ENCODE results near the gene ADAMTS7. TPM values are rescaled to one million over a fixed set of nuclear protein-coding genes. Genes with fewer than 3 reads are reported as not detected.
"Not testable (repeated sequence)": the region's sequence is repeated elsewhere in the genome, so short reads cannot be mapped to it uniquely, and the experiment has no call there.

The ADAMTS7 gene
- polyA plus RNA-seq, 1 donor from 2014 or later = 31.5 TPM

DNA sequence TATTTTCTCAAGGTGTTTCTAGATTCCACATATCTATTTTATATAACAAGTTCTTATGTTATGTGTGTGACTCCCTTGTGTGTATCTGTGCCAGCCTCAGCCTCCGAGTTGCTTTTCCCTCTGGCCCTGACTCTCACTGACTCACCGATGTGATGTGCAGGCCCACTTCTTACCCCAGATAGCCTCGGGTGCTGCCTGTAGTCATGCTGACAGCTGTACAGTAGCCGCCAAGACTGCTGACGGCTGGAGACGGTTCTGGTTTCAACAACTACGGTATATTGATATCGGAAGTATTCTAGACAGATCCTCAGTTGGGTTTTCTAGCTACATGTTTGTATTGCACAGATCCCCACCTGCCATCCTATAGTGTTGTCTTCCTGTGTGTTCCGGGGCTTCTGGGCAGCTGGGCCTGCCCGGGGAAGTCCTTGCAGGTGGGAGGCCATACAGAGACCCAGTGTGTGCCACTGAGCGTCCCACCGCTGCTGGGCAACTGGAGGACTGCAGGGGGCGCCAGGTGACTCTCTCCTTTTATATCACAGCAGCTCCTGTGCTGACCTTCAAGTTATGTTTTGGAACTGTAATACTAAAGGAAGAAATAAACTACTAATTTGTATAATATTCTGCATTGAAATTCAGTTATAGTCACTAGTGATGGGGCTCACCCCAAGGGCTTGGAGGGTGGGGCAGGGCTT, 55.2 kb downstream of the ADAMTS7 start:
- not testable (repeated sequence) for H3K27ac ChIP-seq (ENCODE audit: low read length); H4K20me1 ChIP-seq (ENCODE audit: insufficient read depth); H3F3A ChIP-seq (ENCODE audit: insufficient read depth, low read length, poor library complexity, severe bottlenecking); H3K27me3 ChIP-seq (ENCODE audit: insufficient read depth, low read depth, low read length); H3K9ac ChIP-seq (ENCODE audit: low read length); H3K36me3 ChIP-seq (ENCODE audit: insufficient read depth, low read length); H3K4me2 ChIP-seq (ENCODE audit: low read length); H3K9me3 ChIP-seq (ENCODE audit: low read length); H3K79me2 ChIP-seq (replicated peaks; ENCODE audit: insufficient read depth, low read length); H2AFZ ChIP-seq (ENCODE audit: low read depth, low read length); H3K9me2 ChIP-seq (ENCODE audit: insufficient read depth, low read length); H3K4me3 ChIP-seq (ENCODE audit: low read length)
- TF ChIP-seq, protein P1, sequence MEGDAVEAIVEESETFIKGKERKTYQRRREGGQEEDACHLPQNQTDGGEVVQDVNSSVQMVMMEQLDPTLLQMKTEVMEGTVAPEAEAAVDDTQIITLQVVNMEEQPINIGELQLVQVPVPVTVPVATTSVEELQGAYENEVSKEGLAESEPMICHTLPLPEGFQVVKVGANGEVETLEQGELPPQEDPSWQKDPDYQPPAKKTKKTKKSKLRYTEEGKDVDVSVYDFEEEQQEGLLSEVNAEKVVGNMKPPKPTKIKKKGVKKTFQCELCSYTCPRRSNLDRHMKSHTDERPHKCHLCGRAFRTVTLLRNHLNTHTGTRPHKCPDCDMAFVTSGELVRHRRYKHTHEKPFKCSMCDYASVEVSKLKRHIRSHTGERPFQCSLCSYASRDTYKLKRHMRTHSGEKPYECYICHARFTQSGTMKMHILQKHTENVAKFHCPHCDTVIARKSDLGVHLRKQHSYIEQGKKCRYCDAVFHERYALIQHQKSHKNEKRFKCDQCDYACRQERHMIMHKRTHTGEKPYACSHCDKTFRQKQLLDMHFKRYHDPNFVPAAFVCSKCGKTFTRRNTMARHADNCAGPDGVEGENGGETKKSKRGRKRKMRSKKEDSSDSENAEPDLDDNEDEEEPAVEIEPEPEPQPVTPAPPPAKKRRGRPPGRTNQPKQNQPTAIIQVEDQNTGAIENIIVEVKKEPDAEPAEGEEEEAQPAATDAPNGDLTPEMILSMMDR (IDR thresholded peaks at IDR 0.05; ENCODE audit: poor library complexity, severe bottlenecking) = peak; percentile 35

GRCh38 chr15:78754637-78755280, 56.5 kb downstream of the ADAMTS7 start:
- H3K27ac ChIP-seq (ENCODE audit: low read length); H3K4me2 ChIP-seq (ENCODE audit: low read length); H3K9me2 ChIP-seq (ENCODE audit: insufficient read depth, low read length); H3K9me3 ChIP-seq (ENCODE audit: low read length); H3K4me3 ChIP-seq (ENCODE audit: low read length); H3K27me3 ChIP-seq (ENCODE audit: insufficient read depth, low read depth, low read length); H3F3A ChIP-seq (ENCODE audit: insufficient read depth, low read length, poor library complexity, severe bottlenecking); H3K9ac ChIP-seq (ENCODE audit: low read length); H3K79me2 ChIP-seq (replicated peaks; ENCODE audit: insufficient read depth, low read length); H4K20me1 ChIP-seq (ENCODE audit: insufficient read depth); H2AFZ ChIP-seq (ENCODE audit: low read depth, low read length); H3K36me3 ChIP-seq (ENCODE audit: insufficient read depth, low read length): not testable (repeated sequence)

DNA sequence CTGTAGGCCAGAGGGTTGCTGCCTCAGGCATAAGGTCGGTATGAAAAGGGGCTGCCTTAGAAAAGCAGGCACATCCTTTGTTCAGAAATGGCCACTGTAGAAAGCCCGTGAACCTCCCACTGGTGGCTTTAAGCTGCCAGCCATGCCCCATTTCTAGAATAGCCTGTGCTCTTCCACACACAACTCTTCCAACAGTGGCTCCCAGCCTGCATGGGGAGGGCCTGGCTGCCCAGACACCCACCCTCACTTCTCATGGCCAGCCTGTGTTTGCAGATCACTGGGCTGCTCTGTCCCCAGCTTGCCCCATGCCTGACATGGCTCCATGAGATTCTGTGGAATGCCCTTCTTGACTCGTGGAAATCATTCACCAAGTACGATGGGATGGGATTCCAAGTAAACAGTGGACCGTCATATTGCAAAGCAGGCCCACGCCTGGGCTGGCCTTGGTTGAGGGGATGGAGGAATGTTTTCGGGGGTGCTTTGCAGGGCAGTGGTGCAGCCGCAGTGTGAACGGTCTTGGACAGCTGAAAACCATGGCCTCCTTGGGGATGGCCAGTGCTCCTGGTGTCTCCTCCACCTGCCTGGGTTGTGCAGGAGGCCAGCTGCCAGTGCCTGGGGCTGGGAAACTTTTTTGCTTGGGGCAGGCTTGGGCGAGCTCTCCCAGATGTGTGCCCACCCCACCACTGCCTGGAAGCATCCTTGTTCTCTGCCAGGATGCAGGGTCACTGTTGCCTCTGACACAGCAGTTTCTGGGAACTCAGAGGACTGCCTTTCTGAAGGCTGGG, 57.3 kb downstream of the ADAMTS7 start:
- H3K9me2 ChIP-seq (ENCODE audit: insufficient read depth, low read length); H3K27me3 ChIP-seq (ENCODE audit: insufficient read depth, low read depth, low read length); H3K9ac ChIP-seq (ENCODE audit: low read length); H2AFZ ChIP-seq (ENCODE audit: low read depth, low read length); H3K27ac ChIP-seq (ENCODE audit: low read length); H3K4me2 ChIP-seq (ENCODE audit: low read length); H3K4me3 ChIP-seq (ENCODE audit: low read length); H4K20me1 ChIP-seq (ENCODE audit: insufficient read depth); H3K36me3 ChIP-seq (ENCODE audit: insufficient read depth, low read length); H3K9me3 ChIP-seq (ENCODE audit: low read length); H3F3A ChIP-seq (ENCODE audit: insufficient read depth, low read length, poor library complexity, severe bottlenecking); H3K79me2 ChIP-seq (replicated peaks; ENCODE audit: insufficient read depth, low read length): not testable (repeated sequence)

DNA sequence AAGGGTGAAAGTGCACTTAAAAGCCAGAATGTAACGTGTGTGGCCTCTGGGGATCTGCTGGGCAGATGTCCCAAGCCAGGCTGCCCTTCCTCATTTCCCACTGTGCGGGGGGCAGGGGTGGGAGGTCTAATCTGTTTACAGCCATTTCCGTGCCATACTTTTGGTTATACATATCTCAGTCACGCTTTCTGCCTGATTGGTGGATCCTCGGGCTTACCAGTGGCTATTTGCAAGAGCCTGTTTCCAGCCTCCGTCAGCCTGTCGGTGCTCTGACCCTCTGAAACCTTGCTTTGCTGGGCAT, 58.0 kb downstream of the ADAMTS7 start:
- not testable (repeated sequence) for H3K9ac ChIP-seq (ENCODE audit: low read length); H4K20me1 ChIP-seq (ENCODE audit: insufficient read depth); H3K4me2 ChIP-seq (ENCODE audit: low read length); H3K27me3 ChIP-seq (ENCODE audit: insufficient read depth, low read depth, low read length); H3F3A ChIP-seq (ENCODE audit: insufficient read depth, low read length, poor library complexity, severe bottlenecking); H2AFZ ChIP-seq (ENCODE audit: low read depth, low read length); H3K9me2 ChIP-seq (ENCODE audit: insufficient read depth, low read length); H3K36me3 ChIP-seq (ENCODE audit: insufficient read depth, low read length); H3K27ac ChIP-seq (ENCODE audit: low read length); H3K9me3 ChIP-seq (ENCODE audit: low read length); H3K4me3 ChIP-seq (ENCODE audit: low read length); H3K79me2 ChIP-seq (replicated peaks; ENCODE audit: insufficient read depth, low read length)

All from neural cell (in vitro differentiated cells).